ENCODE data around the gene SPINDOC.

- no peak for TF ChIP-seq CTCF (conservative IDR thresholded peaks at IDR 0.05)
- TF ChIP-seq EZH2 (IDR thresholded peaks at IDR 0.05; ENCODE audit: low read depth) = no peak
Observed at GRCh38 chr11:63862923-63863322, 49.7 kb downstream of the SPINDOC start.
